SK-N-SH (cell line): ENCODE measurements around the gene SGCA. TPM values are rescaled to one million over a fixed set of nuclear protein-coding genes. Genes with fewer than 3 reads are reported as not detected.

Experiments
- CTCF ChIA-PET: fragments of 300-600, 350-600 bp; formaldehyde crosslinking; extraction: SDS; loops from one replicate; lab custom pipeline; 2021; lab: Yijun Ruan, JAX
- POLR2A ChIA-PET: fragments of 350-600 bp; sonication (Branson Sonifier 250); formaldehyde crosslinking; extraction: SDS; loops from one replicate; lab custom pipeline; 2020; ENCODE audit warnings: antibody characterized with exemption, inconsistent platforms; lab: Yijun Ruan, JAX
- DNase-seq: peaks from one replicate; pipeline ENCODE4 v3.0.0; 2012
- H2AFZ ChIP-seq: fragments of 200-600 bp; sonication (generic); 2 replicates; pipeline ENCODE4 v1.8.1; 2016; ENCODE audit warnings: antibody characterized with exemption, mild to moderate bottlenecking, low read depth
- H3F3A ChIP-seq: fragments of 200-600 bp; sonication (generic); replicated peaks from 2 replicates; pipeline ENCODE3; 2016; ENCODE audit warnings: antibody characterized with exemption, mild to moderate bottlenecking; ENCODE audit not compliant: insufficient read depth
- H3K27ac ChIP-seq, 2 experiments: fragments of 200-500 bp in 1 of 2; fragments of 200-600 bp in 1 of 2; sonication (Bioruptor generic) in 1 of 2; sonication (generic), shearing (Covaris generic) in 1 of 2; 2 replicates each; pipeline versions ENCODE4 v1.5.1 to v1.6.1; 2014 to 2016; ENCODE audit warnings: low read depth in 2 of 2, inconsistent platforms in 1 of 2, low read length in 1 of 2, mild to moderate bottlenecking in 1 of 2, mixed read lengths in 1 of 2
- H3K27me3 ChIP-seq: fragments of 200-600 bp; sonication (generic), shearing (Covaris generic); 2 replicates; pipeline ENCODE4 v1.6.1; 2016; ENCODE audit warnings: mixed run types; ENCODE audit not compliant: insufficient read depth
- H3K36me3 ChIP-seq, 2 experiments: fragments of 200-500 bp in 1 of 2; fragments of 200-600 bp in 1 of 2; sonication (Bioruptor generic) in 1 of 2; sonication (generic) in 1 of 2; replicated peaks in 1 of 2; 2 replicates each; pipeline versions ENCODE3 to v1.5.1; 2014 to 2016; ENCODE audit warnings: low read length in 1 of 2, mild to moderate bottlenecking in 1 of 2; ENCODE audit not compliant: insufficient read depth in 2 of 2, control insufficient read depth in 1 of 2
- H3K4me1 ChIP-seq, 2 experiments: fragments of 200-500 bp in 1 of 2; fragments of 200-600 bp in 1 of 2; sonication (Bioruptor generic) in 1 of 2; sonication (generic), shearing (Covaris generic) in 1 of 2; 2 replicates each; pipeline versions ENCODE4 v1.5.1 to v1.6.1; 2014 to 2016; ENCODE audit warnings: low read depth in 1 of 2, low read length in 1 of 2, mixed run types in 1 of 2; ENCODE audit not compliant: insufficient read depth in 2 of 2, control insufficient read depth in 1 of 2
- H3K4me2 ChIP-seq: fragments of 200-600 bp; sonication (generic), shearing (Covaris generic); 2 replicates; pipeline ENCODE4 v1.6.1; 2017; ENCODE audit warnings: mixed run types
- H3K4me3 ChIP-seq, 2 experiments: fragments of 200-500 bp in 1 of 2; fragments of 200-600 bp in 1 of 2; sonication (Bioruptor generic) in 1 of 2; sonication (generic), shearing (Covaris generic) in 1 of 2; 2 replicates each; pipeline versions ENCODE4 v1.5.1 to v1.8.1; 2014 to 2016; ENCODE audit warnings: low read depth in 2 of 2, inconsistent platforms in 1 of 2, low read length in 1 of 2, mild to moderate bottlenecking in 1 of 2, mixed read lengths in 1 of 2, moderate library complexity in 1 of 2
- H3K79me2 ChIP-seq: fragments of 200-600 bp; sonication (generic); 2 replicates; pipeline ENCODE4 v1.8.1; 2017; ENCODE audit warnings: mild to moderate bottlenecking; ENCODE audit not compliant: insufficient read depth
- H3K9ac ChIP-seq: fragments of 200-600 bp; sonication (generic); 2 replicates; pipeline ENCODE4 v1.6.1; 2017; ENCODE audit warnings: mixed run types
- H3K9me2 ChIP-seq: fragments of 200-600 bp; sonication (generic); 2 replicates; pipeline ENCODE4 v1.6.1; 2017; ENCODE audit warnings: mixed run types
- H3K9me3 ChIP-seq: fragments of 200-600 bp; sonication (generic); 2 replicates; pipeline ENCODE4 v1.6.1; 2017; ENCODE audit warnings: mixed run types, mild to moderate bottlenecking, moderate library complexity
- H4K20me1 ChIP-seq: fragments of 200-600 bp; sonication (generic); 2 replicates; pipeline ENCODE4 v1.6.1; 2017; ENCODE audit warnings: mild to moderate bottlenecking, mixed run types; ENCODE audit not compliant: insufficient read depth
- CHD2 ChIP-seq: fragments of 150-350 bp; IDR thresholded peaks from 2 replicates; pipeline ENCODE4 v1.6.1; 2018; ENCODE audit warnings: low read length; ENCODE audit not compliant: partially characterized antibody
- FOSL2 ChIP-seq: IDR thresholded peaks from 2 replicates; pipeline ENCODE4 v1.4.0; 2012; ENCODE audit warnings: low read depth, mild to moderate bottlenecking, moderate library complexity, borderline replicate concordance
- FOXM1 ChIP-seq: IDR thresholded peaks from 2 replicates; pipeline ENCODE4 v1.4.0; 2012; ENCODE audit warnings: low read depth, mild to moderate bottlenecking
- GABPA ChIP-seq: IDR thresholded peaks from 2 replicates; pipeline ENCODE4 v1.4.0; 2012; ENCODE audit warnings: low read depth, mild to moderate bottlenecking
- GATA2 ChIP-seq: sonication (generic); formaldehyde crosslinking; IDR thresholded peaks from 2 replicates; pipeline ENCODE4 v1.5.0; 2020; ENCODE audit warnings: mild to moderate bottlenecking, missing genetic modification reagents
- IRF3 ChIP-seq: fragments of 150-350 bp; IDR thresholded peaks from 2 replicates; pipeline ENCODE4 v1.6.1; 2016; ENCODE audit warnings: mild to moderate bottlenecking, low read depth, low read length
- JUND ChIP-seq: IDR thresholded peaks from 2 replicates; pipeline ENCODE4 v1.4.0; 2012
- MAX ChIP-seq: IDR thresholded peaks from 2 replicates; pipeline ENCODE4 v1.4.0; 2012; ENCODE audit warnings: low read depth
- MEF2A ChIP-seq: IDR thresholded peaks from 2 replicates; pipeline ENCODE4 v1.4.0; 2012; ENCODE audit warnings: low read depth, borderline replicate concordance
- NRF1 ChIP-seq: IDR thresholded peaks from 2 replicates; pipeline ENCODE4 v1.6.1; 2012; ENCODE audit warnings: low read depth, mild to moderate bottlenecking, low read length
- RAD21 ChIP-seq: IDR thresholded peaks from 2 replicates; pipeline ENCODE4 v1.6.1; 2012; ENCODE audit warnings: mild to moderate bottlenecking, low read length
- RXRA ChIP-seq: IDR thresholded peaks from 2 replicates; pipeline ENCODE4 v1.4.0; 2012; ENCODE audit warnings: low read depth, mild to moderate bottlenecking, borderline replicate concordance
- TEAD4 ChIP-seq: IDR thresholded peaks from 2 replicates; pipeline ENCODE4 v1.4.0; 2012; ENCODE audit warnings: mild to moderate bottlenecking, borderline replicate concordance; ENCODE audit not compliant: insufficient read depth
- USF1 ChIP-seq: IDR thresholded peaks from 2 replicates; pipeline ENCODE4 v1.4.0; 2012; ENCODE audit warnings: low read depth, borderline replicate concordance
- USF2 ChIP-seq: fragments of 150-350 bp; IDR thresholded peaks from 2 replicates; pipeline ENCODE4 v1.6.1; 2017; ENCODE audit warnings: antibody characterized with exemption, low read length, low read depth, borderline replicate concordance
- ZBTB33 ChIP-seq: IDR thresholded peaks from 2 replicates; pipeline ENCODE4 v1.4.0; 2012; ENCODE audit warnings: low read depth, borderline replicate concordance
- WGBS: methylation state at CpG from one replicate; pipeline ENCODE4 v1.1.6; 2017; ENCODE audit warnings: low lambda C conversion rate; 5-methylcytosine and 5-hydroxymethylcytosine counted together
- polyA plus RNA-seq, 3 experiments: library from polyadenylated mRNA; depleted of rRNA; stranded (reverse); fragments of >200 nt; gene quantifications; 2 replicates each; pipeline ENCODE4 v1.2.3, GENCODE V29; 2012

The SGCA gene
- polyA plus RNA-seq, 1 of the 3 experiments (the other 2 are of a cell fraction) = not detected

- TF ChIP-seq IRF3 (no peak), MAX (no peak), CHD2 (peak; percentile 18), ZBTB33 (no peak), USF1 (no peak), JUND (no peak), GABPA (no peak), FOXM1 (no peak)
Measured at GRCh38 chr17:50169121-50169764, 3.4 kb downstream of the SGCA start (continued).

- POLR2A ChIA-PET = interaction anchor here (1.1 kb wide), 1 partner anchor 8 kb away, joined by 5 read pairs; no protein-coding TSS in a partner anchor
- H2AFZ ChIP-seq = no peak overlapping the region
- no peaks in the 10 kb centered on the region for H4K20me1 ChIP-seq
- H3K4me2 ChIP-seq = no peak overlapping the region
- H3K36me3 ChIP-seq = no peaks in the 10 kb centered on the region
- DNase-seq = no peak
- no peaks in the 10 kb centered on the region for H3K27me3 ChIP-seq
- no peak overlapping the region for H3K27ac ChIP-seq
- no peak overlapping the region for H3K4me3 ChIP-seq
- 90% methylated on average over 5 of the region's 9 CpGs for WGBS
- peaks cover 18% of the 10 kb centered on the region for H3F3A ChIP-seq
- H3K9ac ChIP-seq = no peak overlapping the region
- H3K9me3 ChIP-seq = no peaks in the 10 kb centered on the region
- CTCF ChIA-PET = interaction anchor here (0.6 to 17.0 kb wide), 58 partner anchors 8 to 413 kb away, joined by 3 to 517 read pairs (median 5); partner anchors contain the start of genes COL1A1, PDK2, PPP1R9B and RSAD1
- no peaks in the 10 kb centered on the region for H3K79me2 ChIP-seq
- TF ChIP-seq USF2 (no peak), GATA2 (CRISPR knock-in tag) (no peak), ZBTB33 (no peak), GABPA (no peak), NRF1 (no peak), MEF2A (no peak), TEAD4 (no peak), FOXM1 (no peak), RAD21 (no peak), MAX (no peak), RXRA (no peak), FOSL2 (no peak)
- H3K9me2 ChIP-seq = no peaks in the 10 kb centered on the region
- H3K4me1 ChIP-seq = peaks cover 12 to 22% of the 10 kb centered on the region in 2 experiments
Measured at GRCh38 chr17:50169881-50170459, 4.2 kb downstream of the SGCA start.
